ENCODE measurements around the gene RAMP3. TPM values are rescaled to one million over a fixed set of nuclear protein-coding genes. Genes with fewer than 3 reads are reported as not detected.

The RAMP3 gene
- total RNA-seq, 1 donor from 2014 or later = not detected

DNA sequence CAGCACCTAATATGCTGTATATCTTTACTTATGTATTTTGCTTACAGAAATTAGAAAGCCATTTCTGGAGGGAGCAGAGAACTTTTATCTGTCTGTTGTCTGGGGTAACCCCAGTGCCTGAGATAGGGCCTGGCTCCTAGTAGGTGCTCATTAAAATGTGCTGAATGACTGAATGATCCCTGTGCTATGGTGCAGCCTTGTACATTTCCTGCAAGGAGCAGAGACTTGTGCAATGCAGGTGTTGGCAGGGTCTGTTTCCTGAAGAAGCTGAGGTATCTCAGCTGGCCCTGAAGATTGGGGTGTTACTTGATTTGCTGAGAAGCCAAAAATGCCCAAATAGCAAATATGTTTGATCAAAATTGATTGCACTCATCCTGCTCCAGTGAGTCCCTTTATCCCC is 65.5 kb downstream of the RAMP3 start:
- DNase-seq (ENCODE audit: extremely low spot score, unreplicated experiment) = no peak
- H3K36me3 Mint-ChIP-seq (ENCODE audit: unreplicated experiment) = no peaks in the 10 kb centered on the region
- H3K9me3 Mint-ChIP-seq (ENCODE audit: unreplicated experiment) = no peaks in the 10 kb centered on the region
- no peaks in the 10 kb centered on the region for H3K4me1 Mint-ChIP-seq (ENCODE audit: unreplicated experiment)
- no peak overlapping the region for H3K27ac Mint-ChIP-seq (ENCODE audit: unreplicated experiment)
- TF ChIP-seq, protein P1, sequence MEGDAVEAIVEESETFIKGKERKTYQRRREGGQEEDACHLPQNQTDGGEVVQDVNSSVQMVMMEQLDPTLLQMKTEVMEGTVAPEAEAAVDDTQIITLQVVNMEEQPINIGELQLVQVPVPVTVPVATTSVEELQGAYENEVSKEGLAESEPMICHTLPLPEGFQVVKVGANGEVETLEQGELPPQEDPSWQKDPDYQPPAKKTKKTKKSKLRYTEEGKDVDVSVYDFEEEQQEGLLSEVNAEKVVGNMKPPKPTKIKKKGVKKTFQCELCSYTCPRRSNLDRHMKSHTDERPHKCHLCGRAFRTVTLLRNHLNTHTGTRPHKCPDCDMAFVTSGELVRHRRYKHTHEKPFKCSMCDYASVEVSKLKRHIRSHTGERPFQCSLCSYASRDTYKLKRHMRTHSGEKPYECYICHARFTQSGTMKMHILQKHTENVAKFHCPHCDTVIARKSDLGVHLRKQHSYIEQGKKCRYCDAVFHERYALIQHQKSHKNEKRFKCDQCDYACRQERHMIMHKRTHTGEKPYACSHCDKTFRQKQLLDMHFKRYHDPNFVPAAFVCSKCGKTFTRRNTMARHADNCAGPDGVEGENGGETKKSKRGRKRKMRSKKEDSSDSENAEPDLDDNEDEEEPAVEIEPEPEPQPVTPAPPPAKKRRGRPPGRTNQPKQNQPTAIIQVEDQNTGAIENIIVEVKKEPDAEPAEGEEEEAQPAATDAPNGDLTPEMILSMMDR (IDR thresholded peaks at IDR 0.05) = no peak
- H3K4me3 Mint-ChIP-seq (ENCODE audit: unreplicated experiment) = no peak overlapping the region
- peaks cover 39% of the 10 kb centered on the region for H3K27me3 Mint-ChIP-seq (ENCODE audit: unreplicated experiment)

DNA sequence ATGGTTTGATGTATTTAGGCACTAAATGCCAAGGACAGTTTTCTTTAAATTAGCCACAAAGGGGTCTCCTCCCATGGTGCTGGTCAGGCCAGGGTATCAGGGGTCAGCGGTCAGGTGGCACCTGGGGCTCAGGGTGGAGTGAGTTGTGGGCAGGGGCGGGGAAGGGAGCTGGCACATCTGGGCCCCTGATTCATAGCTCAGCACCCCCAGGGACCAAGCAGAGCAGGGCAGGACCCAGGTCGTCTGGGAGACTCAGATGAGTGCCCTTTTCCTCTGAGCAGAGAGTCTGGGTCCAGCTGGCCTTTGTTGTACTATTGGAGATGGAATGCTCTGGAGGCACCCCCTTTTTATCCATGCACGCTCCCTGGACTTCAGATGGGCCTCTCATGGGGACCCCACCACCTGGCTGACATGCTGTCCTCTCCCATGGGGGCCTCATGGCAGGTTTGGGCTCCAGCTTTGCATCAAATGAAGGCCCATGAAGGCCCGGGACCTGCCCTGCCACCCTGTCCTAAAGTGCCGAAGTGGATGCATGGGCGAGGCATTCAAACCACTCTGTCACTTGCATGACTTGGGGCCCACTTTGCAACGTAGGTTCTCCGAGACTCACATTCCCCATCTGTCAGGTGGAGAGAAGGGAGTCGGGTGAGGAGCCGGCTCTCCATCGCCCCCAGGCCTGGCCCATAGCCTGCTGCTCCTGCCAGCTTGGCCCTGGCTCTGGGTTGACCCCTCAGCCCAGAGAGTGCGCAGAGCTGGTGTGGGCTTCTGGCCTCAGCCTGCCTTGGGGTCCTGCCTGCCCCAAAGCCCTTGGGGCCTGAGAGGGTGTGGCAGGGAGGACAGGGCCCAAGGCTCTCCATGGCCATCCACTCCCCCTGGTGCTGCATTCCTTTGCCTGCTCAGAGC is 66.4 kb downstream of the RAMP3 start:
- no peak overlapping the region for H3K27ac Mint-ChIP-seq (ENCODE audit: unreplicated experiment)
- H3K4me3 Mint-ChIP-seq (ENCODE audit: unreplicated experiment) = no peak overlapping the region
- DNase-seq (ENCODE audit: extremely low spot score, unreplicated experiment) = peak; percentile 83
- no peaks in the 10 kb centered on the region for H3K36me3 Mint-ChIP-seq (ENCODE audit: unreplicated experiment)
- H3K27me3 Mint-ChIP-seq (ENCODE audit: unreplicated experiment) = peaks cover 35% of the 10 kb centered on the region
- H3K9me3 Mint-ChIP-seq (ENCODE audit: unreplicated experiment) = no peaks in the 10 kb centered on the region
- TF ChIP-seq, protein P1 (IDR thresholded peaks at IDR 0.05) = no peak
- H3K4me1 Mint-ChIP-seq (ENCODE audit: unreplicated experiment) = no peaks in the 10 kb centered on the region

DNA sequence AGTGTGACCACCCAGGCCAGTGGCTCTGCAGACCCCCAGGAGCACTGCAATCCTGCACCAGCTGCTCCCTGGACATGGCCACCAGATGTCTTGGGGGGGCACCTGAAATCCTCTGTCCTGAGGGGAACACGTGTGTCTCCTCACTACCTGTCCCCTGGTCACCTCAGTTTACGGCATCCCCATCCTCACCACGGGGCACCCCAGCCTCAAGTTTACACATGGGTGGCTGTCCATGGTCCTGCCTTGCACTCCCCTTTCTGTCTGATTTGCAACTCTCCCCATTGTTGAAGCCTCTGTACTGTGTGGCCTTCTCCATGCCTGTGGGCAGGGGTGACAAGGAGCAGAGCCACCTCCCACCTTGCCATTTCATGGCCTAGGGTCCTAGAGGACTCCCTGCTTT is 67.2 kb downstream of the RAMP3 start:
- Mint-ChIP-seq H3K9me3 (ENCODE audit: unreplicated experiment) (no peaks in the 10 kb centered on the region), H3K36me3 (ENCODE audit: unreplicated experiment) (no peaks in the 10 kb centered on the region), H3K27ac (ENCODE audit: unreplicated experiment) (no peak overlapping the region), H3K27me3 (ENCODE audit: unreplicated experiment) (peaks cover 27% of the 10 kb centered on the region), H3K4me3 (ENCODE audit: unreplicated experiment) (no peak overlapping the region), H3K4me1 (ENCODE audit: unreplicated experiment) (no peaks in the 10 kb centered on the region)
- TF ChIP-seq, protein P1 (IDR thresholded peaks at IDR 0.05) = no peak
- peak; percentile 80 for DNase-seq (ENCODE audit: extremely low spot score, unreplicated experiment)

DNA sequence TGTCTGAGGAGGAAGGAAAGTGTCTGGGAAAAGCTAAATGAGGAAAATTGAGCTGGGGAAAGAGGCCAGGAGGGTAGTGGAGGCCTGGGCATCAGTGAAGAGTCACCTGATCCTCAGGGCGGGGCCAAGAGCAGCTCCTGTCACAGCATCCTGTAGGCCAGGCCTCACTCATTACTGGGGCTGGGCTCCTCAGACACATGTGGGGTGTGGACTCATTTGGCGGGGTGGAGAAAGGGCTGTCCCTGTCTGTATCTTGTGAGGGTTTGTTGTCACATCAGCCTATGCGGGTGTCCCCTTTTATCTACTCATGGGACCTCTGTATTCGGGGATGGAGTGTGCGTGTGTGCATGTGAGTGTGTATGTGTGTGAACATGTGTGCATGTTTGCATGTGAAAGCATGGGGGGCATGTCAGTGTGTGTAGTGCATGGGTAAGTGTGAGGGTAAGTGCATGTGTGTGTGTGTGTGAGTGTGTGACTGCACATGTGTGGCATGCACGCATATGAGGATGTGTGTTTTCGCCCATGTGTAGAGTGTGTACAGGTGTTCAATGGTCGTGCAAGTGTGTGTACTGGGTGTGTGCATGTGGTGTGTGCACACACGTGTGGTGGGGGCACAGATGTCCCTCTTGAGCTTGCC is 67.8 kb downstream of the RAMP3 start:
- H3K36me3 Mint-ChIP-seq (ENCODE audit: unreplicated experiment) = no peaks in the 10 kb centered on the region
- H3K27me3 Mint-ChIP-seq (ENCODE audit: unreplicated experiment) = peaks cover 26% of the 10 kb centered on the region
- no peaks in the 10 kb centered on the region for H3K9me3 Mint-ChIP-seq (ENCODE audit: unreplicated experiment)
- no peak overlapping the region for H3K4me3 Mint-ChIP-seq (ENCODE audit: unreplicated experiment)
- DNase-seq (ENCODE audit: extremely low spot score, unreplicated experiment) = no peak
- H3K4me1 Mint-ChIP-seq (ENCODE audit: unreplicated experiment) = no peaks in the 10 kb centered on the region
- no peak overlapping the region for H3K27ac Mint-ChIP-seq (ENCODE audit: unreplicated experiment)
- TF ChIP-seq, protein P1 (IDR thresholded peaks at IDR 0.05) = no peak

DNA sequence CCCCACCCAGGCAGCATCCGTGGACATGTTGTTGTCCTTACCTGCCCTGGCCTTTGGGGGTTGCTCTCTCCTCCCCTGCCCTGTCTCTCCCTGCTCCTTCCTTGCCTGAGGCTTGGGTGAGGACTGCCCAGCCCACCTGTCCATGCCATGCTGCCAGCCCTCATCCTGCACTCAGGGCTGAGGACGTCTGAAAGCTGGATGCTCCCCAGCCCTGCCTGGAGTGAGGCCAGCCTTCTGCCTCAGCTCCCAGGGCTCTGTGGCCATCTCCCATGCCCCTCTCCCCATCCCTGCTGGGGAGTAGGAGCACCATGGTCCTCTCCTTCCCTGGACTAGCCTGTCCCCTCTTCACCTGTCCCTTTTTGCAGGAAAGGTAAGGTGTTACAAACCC is 68.4 kb downstream of the RAMP3 start:
- no peaks in the 10 kb centered on the region for H3K36me3 Mint-ChIP-seq (ENCODE audit: unreplicated experiment)
- H3K27me3 Mint-ChIP-seq (ENCODE audit: unreplicated experiment) = peaks cover 26% of the 10 kb centered on the region
- H3K27ac Mint-ChIP-seq (ENCODE audit: unreplicated experiment) = no peak overlapping the region
- H3K4me3 Mint-ChIP-seq (ENCODE audit: unreplicated experiment) = no peak overlapping the region
- no peak for DNase-seq (ENCODE audit: extremely low spot score, unreplicated experiment)
- H3K4me1 Mint-ChIP-seq (ENCODE audit: unreplicated experiment) = no peaks in the 10 kb centered on the region
- no peaks in the 10 kb centered on the region for H3K9me3 Mint-ChIP-seq (ENCODE audit: unreplicated experiment)
- TF ChIP-seq, protein P1 (IDR thresholded peaks at IDR 0.05) = no peak
